Mesendoderm (in vitro differentiated cells): ENCODE measurements around the gene MSI1.

ENCODE experiments used
- DNase-seq: peaks from one replicate; pipeline ENCODE4 v3.0.0; 2013
- H2AK5ac ChIP-seq: 2 replicates; pipeline ENCODE4 v1.6.1; 2013; ENCODE audit warnings: low read length, inconsistent platforms
- H2BK120ac ChIP-seq: 2 replicates; pipeline ENCODE4 v1.6.1; 2013; ENCODE audit warnings: low read depth, mild to moderate bottlenecking, low read length, moderate library complexity, mixed read lengths
- H2BK15ac ChIP-seq: replicated peaks from 2 replicates; pipeline ENCODE4 v1.6.1; 2013; ENCODE audit warnings: low read depth, mild to moderate bottlenecking, moderate library complexity
- H2BK5ac ChIP-seq: 2 replicates; pipeline ENCODE4 v1.6.1; 2013; ENCODE audit warnings: low read length, inconsistent platforms
- H3K18ac ChIP-seq: 2 replicates; pipeline ENCODE4 v1.6.1; 2013; ENCODE audit warnings: mild to moderate bottlenecking, low read length, mixed read lengths
- H3K23ac ChIP-seq: one replicate; pipeline ENCODE4 v1.6.1; 2013; ENCODE audit warnings: low read length
- H3K27ac ChIP-seq: 2 replicates; pipeline ENCODE4 v1.5.1; 2013; ENCODE audit warnings: low read depth, mild to moderate bottlenecking, inconsistent platforms, low read length, moderate library complexity
- H3K27me3 ChIP-seq: 2 replicates; pipeline ENCODE4 v1.6.1; 2013; ENCODE audit warnings: low read length, control low read depth, mild to moderate bottlenecking, inconsistent platforms; ENCODE audit not compliant: insufficient read depth, poor library complexity
- H3K36me3 ChIP-seq: 2 replicates; pipeline ENCODE4 v1.6.1; 2013; ENCODE audit warnings: low read length, inconsistent platforms; ENCODE audit not compliant: control insufficient read depth, insufficient read depth
- H3K4ac ChIP-seq: one replicate; pipeline ENCODE4 v1.6.1; 2013; ENCODE audit warnings: low read depth, mild to moderate bottlenecking, low read length, moderate library complexity
- H3K4me1 ChIP-seq: 2 replicates; pipeline ENCODE4 v1.6.1; 2013; ENCODE audit warnings: low read depth, low read length, inconsistent platforms; ENCODE audit not compliant: control insufficient read depth
- H3K4me2 ChIP-seq: 2 replicates; pipeline ENCODE4 v1.6.1; 2013; ENCODE audit warnings: low read length
- H3K4me3 ChIP-seq: 2 replicates; pipeline ENCODE4 v1.5.1; 2013; ENCODE audit warnings: mild to moderate bottlenecking, low read length
- H3K56ac ChIP-seq: one replicate; pipeline ENCODE4 v1.6.1; 2013; ENCODE audit warnings: low read length
- H3K79me1 ChIP-seq: 2 replicates; pipeline ENCODE4 v1.6.1; 2013; ENCODE audit warnings: low read length, inconsistent platforms
- H3K79me2 ChIP-seq: 2 replicates; pipeline ENCODE4 v1.6.1; 2013; ENCODE audit warnings: mild to moderate bottlenecking, low read length; ENCODE audit not compliant: control insufficient read depth, insufficient read depth
- H3K9ac ChIP-seq: 2 replicates; pipeline ENCODE4 v1.6.1; 2013; ENCODE audit warnings: low read length, inconsistent platforms
- H4K5ac ChIP-seq: one replicate; pipeline ENCODE4 v1.6.1; 2013; ENCODE audit warnings: low read length
- H4K8ac ChIP-seq: one replicate; pipeline ENCODE4 v1.6.1; 2013; ENCODE audit warnings: low read depth, mild to moderate bottlenecking, control low read depth, low read length, moderate library complexity
- WGBS: extraction: QIAGEN DNeasy Blood & Tissue Kit; methylation state at CpG from one replicate; pipeline ENCODE4 v1.1.7; 2013; ENCODE audit warnings: low lambda C conversion rate, missing lambda C conversion rate; ENCODE audit not compliant: insufficient coverage; ENCODE audit errors: extremely low coverage; 5-methylcytosine and 5-hydroxymethylcytosine counted together

MSI1 gene

GRCh38 chr12:120347766-120348165 is 21.2 kb downstream of the MSI1 start:
- H4K5ac ChIP-seq: no peak overlapping the region
- H3K4ac ChIP-seq: no peak overlapping the region
- no peak overlapping the region for H3K9ac ChIP-seq
- H2AK5ac ChIP-seq: no peak overlapping the region
- WGBS: no CpG with 5 or more reads among the region's 11 CpGs
- no peak overlapping the region for H3K4me2 ChIP-seq
- no peaks in the 10 kb centered on the region for H3K27me3 ChIP-seq
- H3K18ac ChIP-seq: no peak overlapping the region
- H4K8ac ChIP-seq: no peak overlapping the region
- no peaks in the 10 kb centered on the region for H3K79me1 ChIP-seq
- no peak overlapping the region for H2BK120ac ChIP-seq
- H3K79me2 ChIP-seq: no peaks in the 10 kb centered on the region
- H3K56ac ChIP-seq: no peak overlapping the region
- no peaks in the 10 kb centered on the region for H3K4me1 ChIP-seq
- no peak for DNase-seq
- no peak overlapping the region for H2BK5ac ChIP-seq
- peaks cover 5% of the 10 kb centered on the region for H3K36me3 ChIP-seq
- no peak overlapping the region for H2BK15ac ChIP-seq
- H3K23ac ChIP-seq: no peak overlapping the region
- no peak overlapping the region for H3K27ac ChIP-seq
- H3K4me3 ChIP-seq: no peak overlapping the region

DNA sequence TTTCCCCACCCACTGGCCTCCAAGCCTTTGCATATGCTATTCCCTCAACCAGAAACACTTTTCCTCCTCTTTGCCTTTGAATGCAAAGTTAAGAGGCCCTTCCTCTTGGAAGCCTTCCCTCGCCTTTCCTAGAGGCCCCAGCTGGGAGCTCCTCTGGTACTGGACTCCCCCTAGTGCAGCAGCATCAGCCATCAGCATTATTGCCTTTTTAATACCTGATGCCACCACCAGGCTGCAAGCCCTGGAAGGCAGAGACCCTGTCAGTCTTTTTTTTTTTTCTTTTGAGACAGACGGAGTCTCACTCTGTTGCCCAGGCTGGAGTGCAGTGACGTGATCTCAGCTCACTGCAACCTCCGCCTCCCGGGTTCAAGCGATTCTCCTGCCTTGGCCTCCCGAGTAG is 22.3 kb downstream of the MSI1 start:
- peaks cover 5% of the 10 kb centered on the region for H3K36me3 ChIP-seq
- no peak overlapping the region for H2BK5ac ChIP-seq
- H3K56ac ChIP-seq: no peak overlapping the region
- no CpG with 5 or more reads among the region's 7 CpGs for WGBS
- H3K18ac ChIP-seq: no peak overlapping the region
- no peaks in the 10 kb centered on the region for H3K79me1 ChIP-seq
- no peak overlapping the region for H3K23ac ChIP-seq
- no peak overlapping the region for H3K9ac ChIP-seq
- no peak overlapping the region for H4K8ac ChIP-seq
- no peaks in the 10 kb centered on the region for H3K4me1 ChIP-seq
- H2AK5ac ChIP-seq: no peak overlapping the region
- H2BK120ac ChIP-seq: no peak overlapping the region
- no peak overlapping the region for H3K27ac ChIP-seq
- no peak overlapping the region for H2BK15ac ChIP-seq
- H3K79me2 ChIP-seq: no peaks in the 10 kb centered on the region
- H4K5ac ChIP-seq: no peak overlapping the region
- no peak overlapping the region for H3K4ac ChIP-seq
- H3K4me3 ChIP-seq: no peak overlapping the region
- H3K4me2 ChIP-seq: no peak overlapping the region
- H3K27me3 ChIP-seq: no peaks in the 10 kb centered on the region
- DNase-seq: peak; percentile 42

- DNase-seq: no peak
- Histone ChIP-seq H3K79me2 (no peaks in the 10 kb centered on the region), H4K8ac (no peak overlapping the region), H2AK5ac (no peak overlapping the region), H2BK15ac (no peak overlapping the region), H3K4me3 (no peak overlapping the region), H3K4ac (no peak overlapping the region), H3K23ac (no peak overlapping the region), H3K27ac (no peak overlapping the region), H3K4me2 (no peak overlapping the region), H2BK120ac (no peak overlapping the region), H3K4me1 (no peaks in the 10 kb centered on the region), H3K18ac (no peak overlapping the region), H2BK5ac (no peak overlapping the region), H3K56ac (no peak overlapping the region), H3K9ac (no peak overlapping the region), H4K5ac (no peak overlapping the region), H3K36me3 (peaks cover 5% of the 10 kb centered on the region), H3K79me1 (no peaks in the 10 kb centered on the region), H3K27me3 (no peaks in the 10 kb centered on the region)
- WGBS: no CpG with 5 or more reads among the region's 15 CpGs
These were observed 22.9 kb downstream of the MSI1 start for GRCh38 chr12:120346031-120346430.

DNA sequence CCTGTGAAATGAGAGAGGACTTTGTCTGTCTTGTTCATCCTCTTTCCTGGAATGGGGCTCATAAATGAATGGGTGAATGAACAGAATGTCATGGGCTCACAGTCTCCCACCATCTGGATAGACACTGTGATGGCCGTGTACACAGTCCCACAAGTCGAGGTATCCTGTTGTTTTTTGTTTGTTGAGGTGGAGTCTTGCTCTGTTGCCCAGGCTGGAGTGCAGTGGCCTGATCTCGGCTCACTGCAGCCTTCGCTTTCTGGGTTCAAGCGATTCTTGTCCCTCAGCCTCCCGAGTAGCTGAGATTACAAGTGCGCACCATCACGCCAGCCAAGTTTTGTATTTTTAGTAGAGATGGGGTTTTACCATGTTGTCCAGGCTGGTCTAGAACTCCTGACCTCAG is 25.3 kb downstream of the MSI1 start:
- no CpG with 5 or more reads among the region's 8 CpGs for WGBS
- Histone ChIP-seq H3K23ac (no peak overlapping the region), H4K5ac (no peak overlapping the region), H3K27ac (no peak overlapping the region), H3K56ac (no peak overlapping the region), H2BK15ac (no peak overlapping the region), H3K4ac (no peak overlapping the region), H3K9ac (no peak overlapping the region), H3K18ac (no peak overlapping the region), H3K4me2 (no peak overlapping the region), H3K36me3 (peaks cover 5% of the 10 kb centered on the region), H3K4me1 (no peaks in the 10 kb centered on the region), H3K27me3 (no peaks in the 10 kb centered on the region), H3K4me3 (no peak overlapping the region), H2BK5ac (no peak overlapping the region), H3K79me2 (no peaks in the 10 kb centered on the region), H4K8ac (no peak overlapping the region), H2AK5ac (no peak overlapping the region), H2BK120ac (no peak overlapping the region), H3K79me1 (no peaks in the 10 kb centered on the region)
- DNase-seq: no peak

DNA sequence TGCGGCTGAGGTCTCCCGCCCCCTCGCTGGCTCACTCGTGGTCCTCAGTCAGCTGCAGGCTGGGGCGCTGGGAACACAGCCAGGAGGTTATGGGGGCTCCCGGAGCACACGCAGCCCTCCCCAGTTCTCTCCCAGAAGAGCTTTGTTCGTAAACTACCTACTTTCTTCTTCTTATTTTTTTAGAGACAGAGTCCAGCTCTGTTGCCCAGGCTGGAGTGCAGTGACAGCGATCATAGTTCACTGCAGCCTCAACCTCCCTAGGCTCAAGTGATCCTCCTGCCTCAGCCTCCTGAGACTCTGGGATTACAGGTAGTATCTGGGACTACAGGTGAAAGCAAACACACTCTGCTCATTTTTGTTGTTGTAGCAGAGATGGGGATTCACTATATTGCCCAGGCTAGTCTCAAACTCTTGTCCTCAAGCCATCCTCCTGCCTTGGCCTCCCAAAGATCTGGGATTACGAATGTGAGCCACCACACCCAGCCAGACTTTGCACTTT is 25.9 kb downstream of the MSI1 start:
- no peak overlapping the region for H2BK120ac ChIP-seq
- H2AK5ac ChIP-seq: no peak overlapping the region
- H3K79me2 ChIP-seq: no peaks in the 10 kb centered on the region
- no peak overlapping the region for H3K4me2 ChIP-seq
- H4K8ac ChIP-seq: no peak overlapping the region
- no peak overlapping the region for H3K27ac ChIP-seq
- H3K79me1 ChIP-seq: no peaks in the 10 kb centered on the region
- no peak overlapping the region for H3K4ac ChIP-seq
- H3K4me1 ChIP-seq: no peaks in the 10 kb centered on the region
- peaks cover 5% of the 10 kb centered on the region for H3K36me3 ChIP-seq
- no peak overlapping the region for H3K4me3 ChIP-seq
- H3K9ac ChIP-seq: no peak overlapping the region
- H4K5ac ChIP-seq: no peak overlapping the region
- WGBS: no CpG with 5 or more reads among the region's 10 CpGs
- no peak overlapping the region for H3K56ac ChIP-seq
- DNase-seq: no peak
- no peak overlapping the region for H2BK5ac ChIP-seq
- no peak overlapping the region for H2BK15ac ChIP-seq
- no peak overlapping the region for H3K23ac ChIP-seq
- no peak overlapping the region for H3K18ac ChIP-seq
- H3K27me3 ChIP-seq: no peaks in the 10 kb centered on the region
